ENCODE data around the gene CDC34.
"Not testable (repeated sequence)": the region's sequence is repeated elsewhere in the genome, so short reads cannot be mapped to it uniquely, and the experiment has no call there.

The CDC34 gene

GRCh38 chr19:582497-583197 is 51.1 kb downstream of the CDC34 start:
- in situ Hi-C loops (cut with MboI; ENCODE audit: low pct_unique_long_range_greater_than_20kb, low sequenced_read_pairs, unreplicated experiment), result loop anchor here (25.0 kb wide), 1 partner anchor 155 kb away; no protein-coding TSS in a partner anchor
- TF ChIP-seq CTCF (IDR thresholded peaks at IDR 0.05; ENCODE audit: extremely low read depth, insufficient read depth, missing control alignments), result no peak
- DNase-seq (ENCODE audit: low spot score), result no peak

GRCh38 chr19:583198-583967 is 51.8 kb downstream of the CDC34 start:
- in situ Hi-C loops (cut with MboI; ENCODE audit: low pct_unique_long_range_greater_than_20kb, low sequenced_read_pairs, unreplicated experiment), result loop anchor here (25.0 kb wide), 1 partner anchor 154 kb away; no protein-coding TSS in a partner anchor
- TF ChIP-seq CTCF (IDR thresholded peaks at IDR 0.05; ENCODE audit: extremely low read depth, insufficient read depth, missing control alignments), result no peak

GRCh38 chr19:583968-584239 is 52.3 kb downstream of the CDC34 start:
- DNase-seq (ENCODE audit: low spot score), result no peak
- in situ Hi-C loops (cut with MboI; ENCODE audit: low pct_unique_long_range_greater_than_20kb, low sequenced_read_pairs, unreplicated experiment), result loop anchor here (25.0 kb wide), 1 partner anchor 153 kb away; no protein-coding TSS in a partner anchor
- TF ChIP-seq CTCF (IDR thresholded peaks at IDR 0.05; ENCODE audit: extremely low read depth, insufficient read depth, missing control alignments), result no peak

More at GRCh38 chr19:583198-583967, 51.8 kb downstream of the CDC34 start:
- DNase-seq (ENCODE audit: low spot score), result no peak

GRCh38 chr19:584240-585001 is 52.9 kb downstream of the CDC34 start:
- in situ Hi-C loops (cut with MboI; ENCODE audit: low pct_unique_long_range_greater_than_20kb, low sequenced_read_pairs, unreplicated experiment), result loop anchor here (25.0 kb wide), 1 partner anchor 153 kb away; no protein-coding TSS in a partner anchor
- TF ChIP-seq CTCF (IDR thresholded peaks at IDR 0.05; ENCODE audit: extremely low read depth, insufficient read depth, missing control alignments), result peak; percentile 98
- DNase-seq (ENCODE audit: low spot score), result peak; percentile 89

GRCh38 chr19:585146-585545 is 53.6 kb downstream of the CDC34 start:
- not testable (repeated sequence) for DNase-seq (ENCODE audit: low spot score)
- in situ Hi-C loops (cut with MboI; ENCODE audit: low pct_unique_long_range_greater_than_20kb, low sequenced_read_pairs, unreplicated experiment), result loop anchor here (25.0 kb wide), 1 partner anchor 152 kb away; no protein-coding TSS in a partner anchor

- in situ Hi-C loops (cut with MboI; ENCODE audit: low pct_unique_long_range_greater_than_20kb, low sequenced_read_pairs, unreplicated experiment), result loop anchor here (25.0 kb wide), 1 partner anchor 152 kb away; no protein-coding TSS in a partner anchor
- no peak for DNase-seq (ENCODE audit: low spot score)
Observed at GRCh38 chr19:585551-586110, 54.1 kb downstream of the CDC34 start.

More at GRCh38 chr19:585551-586110, 54.1 kb downstream of the CDC34 start:
- TF ChIP-seq CTCF (IDR thresholded peaks at IDR 0.05; ENCODE audit: extremely low read depth, insufficient read depth, missing control alignments), result no peak
